ENCODE data around the gene RNF41.
A peak's percentile ranks its signal among the peaks of the same experiment; 100 is the strongest.
"Not testable (repeated sequence)": the region's sequence is repeated elsewhere in the genome, so short reads cannot be mapped to it uniquely, and the experiment has no call there.

The RNF41 gene

GRCh38 chr12:56159482-56160192 lies 62.1 kb downstream of the RNF41 start:
- peaks cover 27% of the 10 kb centered on the region for H3K4me1 ChIP-seq

GRCh38 chr12:56158926-56159461 lies 62.7 kb downstream of the RNF41 start:
- H2AFZ ChIP-seq: peak overlapping the region; percentile 53
- no peaks in the 10 kb centered on the region for H3K36me3 ChIP-seq (ENCODE audit: control insufficient read depth, insufficient read depth, low read length)
- H3K27ac ChIP-seq: peak overlapping the region; percentile 99
- H3K9ac ChIP-seq: peak overlapping the region; percentile 97
- H3K27me3 ChIP-seq (ENCODE audit: control insufficient read depth, insufficient read depth, low read length): no peaks in the 10 kb centered on the region
- H3K79me2 ChIP-seq: peaks cover 22% of the 10 kb centered on the region
- peak overlapping the region; percentile 96 for H3K4me2 ChIP-seq (ENCODE audit: low read length)
- H3K4me1 ChIP-seq: peaks cover 27% of the 10 kb centered on the region
- no peaks in the 10 kb centered on the region for H3K9me3 ChIP-seq (ENCODE audit: control insufficient read depth, low read length)
- H3K4me3 ChIP-seq (ENCODE audit: low read depth, low read length): peak overlapping the region; percentile 100
- TF ChIP-seq CTCF (IDR thresholded peaks at IDR 0.05): no peak

More at GRCh38 chr12:56159482-56160192, 62.1 kb downstream of the RNF41 start:
- Histone ChIP-seq H3K79me2 (peaks cover 22% of the 10 kb centered on the region), H3K9me3 (ENCODE audit: control insufficient read depth, low read length) (no peaks in the 10 kb centered on the region), H3K36me3 (ENCODE audit: control insufficient read depth, insufficient read depth, low read length) (no peaks in the 10 kb centered on the region), H3K4me2 (ENCODE audit: low read length) (peak overlapping the region; percentile 96), H3K4me3 (ENCODE audit: low read depth, low read length) (peak overlapping the region; percentile 100), H3K27me3 (ENCODE audit: control insufficient read depth, insufficient read depth, low read length) (no peaks in the 10 kb centered on the region), H3K27ac (peak overlapping the region; percentile 99), H2AFZ (no peak overlapping the region), H3K9ac (peak overlapping the region; percentile 97)
- TF ChIP-seq CTCF (IDR thresholded peaks at IDR 0.05): no peak

- peaks cover 28% of the 10 kb centered on the region for H3K4me1 ChIP-seq
- H3K4me3 ChIP-seq (ENCODE audit: low read depth, low read length): peak within 1 kb of the TSS; percentile 100
- H2AFZ ChIP-seq: peak within 1 kb of the TSS; percentile 85
- no peaks in the 10 kb centered on the region for H3K9me3 ChIP-seq (ENCODE audit: control insufficient read depth, low read length)
- H3K27ac ChIP-seq: peak within 1 kb of the TSS; percentile 99
- H3K36me3 ChIP-seq (ENCODE audit: control insufficient read depth, insufficient read depth, low read length): no peaks in the 10 kb centered on the region
- H3K4me2 ChIP-seq (ENCODE audit: low read length): peak within 1 kb of the TSS; percentile 96
- no peak for TF ChIP-seq CTCF (IDR thresholded peaks at IDR 0.05)
- no peaks in the 10 kb centered on the region for H3K27me3 ChIP-seq (ENCODE audit: control insufficient read depth, insufficient read depth, low read length)
- peaks cover 22% of the 10 kb centered on the region for H3K79me2 ChIP-seq
- peak within 1 kb of the TSS; percentile 97 for H3K9ac ChIP-seq
These were observed 63.4 kb downstream of the RNF41 start, which contains the start of gene MYL6 for GRCh38 chr12:56158029-56158925. Gene MYL6, plus strand, starts transcription at chr12:56158359. Its CDS starts 43 bp downstream, at chr12:56158402.

- Histone ChIP-seq H3K79me2 (peaks cover 22% of the 10 kb centered on the region), H3K4me3 (ENCODE audit: low read depth, low read length) (peak overlapping the region; percentile 100), H3K9ac (peak overlapping the region; percentile 5), H3K27me3 (ENCODE audit: control insufficient read depth, insufficient read depth, low read length) (no peaks in the 10 kb centered on the region), H3K4me2 (ENCODE audit: low read length) (peak overlapping the region; percentile 80), H3K4me1 (peaks cover 32% of the 10 kb centered on the region), H3K9me3 (ENCODE audit: control insufficient read depth, low read length) (no peaks in the 10 kb centered on the region), H3K36me3 (ENCODE audit: control insufficient read depth, insufficient read depth, low read length) (no peaks in the 10 kb centered on the region), H3K27ac (peak overlapping the region; percentile 99), H2AFZ (peak overlapping the region; percentile 85)
- TF ChIP-seq CTCF (IDR thresholded peaks at IDR 0.05): peak; percentile 85
These were observed 64.3 kb downstream of the RNF41 start for GRCh38 chr12:56157201-56158028.

- H3K27me3 ChIP-seq (ENCODE audit: control insufficient read depth, insufficient read depth, low read length); H3K9ac ChIP-seq; H3K36me3 ChIP-seq (ENCODE audit: control insufficient read depth, insufficient read depth, low read length); H3K9me3 ChIP-seq (ENCODE audit: control insufficient read depth, low read length): not testable (repeated sequence)
- H2AFZ ChIP-seq: peak overlapping the region; percentile 85
- H3K4me3 ChIP-seq (ENCODE audit: low read depth, low read length): peak overlapping the region; percentile 100
- H3K79me2 ChIP-seq: peaks cover 22% of the 10 kb centered on the region
- H3K4me1 ChIP-seq: peaks cover 34% of the 10 kb centered on the region
- peak overlapping the region; percentile 80 for H3K4me2 ChIP-seq (ENCODE audit: low read length)
- H3K27ac ChIP-seq: peak overlapping the region; percentile 99
These were observed 65.1 kb downstream of the RNF41 start for GRCh38 chr12:56156464-56157200.

All from parathyroid adenoma (tissue), 2 donors.